ENCODE results near the gene RASSF3.
A peak's percentile ranks its signal among the peaks of the same experiment; 100 is the strongest.

Gene RASSF3

GRCh38 chr12:64723630-64724029 lies 113.3 kb downstream of the RASSF3 start:
- DNase-seq (ENCODE audit: low spot score), result no peak

DNA sequence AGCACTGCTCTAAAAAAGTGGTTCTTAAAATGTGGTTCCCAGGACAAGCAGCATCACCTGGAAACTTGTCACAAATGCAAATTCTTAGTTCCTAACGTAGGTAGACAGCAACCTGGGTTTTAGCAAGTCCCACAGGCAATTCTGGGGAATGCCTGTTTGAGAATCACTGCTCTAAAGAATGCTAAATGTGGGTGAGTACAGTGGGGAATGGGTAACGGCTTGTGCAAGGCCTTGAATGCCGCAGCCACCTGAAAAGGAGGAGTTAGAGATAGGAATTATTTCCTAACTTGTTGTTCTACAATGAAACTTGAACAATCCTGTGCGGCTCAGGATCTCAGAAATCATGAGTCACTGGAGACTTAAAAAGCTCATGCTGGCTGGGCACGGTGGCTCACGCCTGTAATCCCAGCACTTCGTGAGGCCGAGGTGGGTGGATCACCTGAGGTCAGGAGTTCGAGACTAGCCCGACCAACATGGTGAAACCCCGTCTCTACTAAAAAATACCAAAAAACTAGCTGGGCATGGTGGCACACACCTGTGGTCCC lies 114.0 kb downstream of the RASSF3 start:
- no peak for DNase-seq (ENCODE audit: low spot score)

GRCh38 chr12:64729909-64730587 lies 119.8 kb downstream of the RASSF3 start:
- peak; percentile 13 for DNase-seq (ENCODE audit: low spot score)

DNA sequence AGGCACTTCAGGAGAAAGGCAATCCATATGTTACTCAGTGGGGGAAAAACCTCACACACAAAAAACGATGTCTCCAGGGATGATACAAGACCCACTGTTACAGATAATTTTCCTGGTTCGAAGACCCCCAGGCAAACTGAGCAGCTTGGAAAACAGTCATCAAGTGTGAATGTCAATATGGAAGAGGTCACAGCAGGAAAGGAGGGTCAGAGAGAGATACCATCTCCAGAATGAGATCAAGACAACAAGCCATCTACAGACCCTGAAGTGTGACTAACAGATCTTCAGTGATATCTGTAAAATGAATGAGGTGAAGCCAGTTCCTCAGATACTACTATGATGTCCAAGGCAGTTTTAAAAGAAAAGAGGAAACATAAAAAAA lies 120.3 kb downstream of the RASSF3 start:
- no peak for DNase-seq (ENCODE audit: low spot score)

- DNase-seq (ENCODE audit: low spot score), result no peak
Observed at GRCh38 chr12:64731683-64732082, 121.4 kb downstream of the RASSF3 start.

DNA sequence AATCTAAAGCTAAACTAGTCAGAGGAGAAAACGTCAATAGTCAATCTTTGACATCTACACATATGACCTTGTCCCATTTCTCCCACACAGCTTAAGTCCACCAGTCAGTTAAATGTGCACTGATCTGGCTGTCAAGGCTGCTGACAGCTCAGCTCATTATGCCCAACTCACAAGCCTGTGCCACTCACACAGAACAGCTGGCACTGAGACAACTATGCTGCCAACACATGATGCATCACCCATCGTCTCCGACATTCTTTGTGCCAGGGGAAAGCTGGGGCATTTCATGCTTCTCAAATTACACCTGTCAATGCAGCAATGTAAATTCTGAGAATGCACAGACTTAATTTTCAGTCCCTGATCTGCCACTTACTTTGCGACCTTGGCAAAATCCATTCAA lies 123.6 kb downstream of the RASSF3 start:
- DNase-seq (ENCODE audit: low spot score), result no peak

- no peak for DNase-seq (ENCODE audit: low spot score)
Observed at GRCh38 chr12:64735442-64735841, 125.1 kb downstream of the RASSF3 start.

- no peak for DNase-seq (ENCODE audit: low spot score)
Observed at GRCh38 chr12:64736771-64737170, 126.5 kb downstream of the RASSF3 start.

DNA sequence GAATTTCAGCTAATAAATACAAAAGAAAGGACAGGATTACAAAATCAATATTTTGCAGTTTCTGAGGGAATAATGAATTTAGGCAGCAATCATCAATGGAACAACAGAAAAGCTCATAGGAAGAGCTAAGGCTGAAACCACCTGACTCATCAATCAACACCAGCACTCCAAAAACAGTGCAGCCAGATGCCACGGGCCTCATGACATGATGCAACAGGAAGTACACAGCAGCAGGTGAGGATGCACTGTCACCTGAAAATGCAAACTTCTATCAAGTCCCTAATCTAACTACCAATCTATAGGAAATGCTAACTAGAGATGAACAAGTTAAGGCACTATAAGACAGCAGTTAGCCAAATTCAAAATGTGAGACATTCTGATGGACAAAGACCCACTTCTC lies 127.2 kb downstream of the RASSF3 start:
- no peak for DNase-seq (ENCODE audit: low spot score)

- no peak for DNase-seq (ENCODE audit: low spot score)
Observed at GRCh38 chr12:64739778-64740177, 129.5 kb downstream of the RASSF3 start.

GRCh38 chr12:64740646-64741045 lies 130.4 kb downstream of the RASSF3 start:
- DNase-seq (ENCODE audit: low spot score), result no peak

DNA sequence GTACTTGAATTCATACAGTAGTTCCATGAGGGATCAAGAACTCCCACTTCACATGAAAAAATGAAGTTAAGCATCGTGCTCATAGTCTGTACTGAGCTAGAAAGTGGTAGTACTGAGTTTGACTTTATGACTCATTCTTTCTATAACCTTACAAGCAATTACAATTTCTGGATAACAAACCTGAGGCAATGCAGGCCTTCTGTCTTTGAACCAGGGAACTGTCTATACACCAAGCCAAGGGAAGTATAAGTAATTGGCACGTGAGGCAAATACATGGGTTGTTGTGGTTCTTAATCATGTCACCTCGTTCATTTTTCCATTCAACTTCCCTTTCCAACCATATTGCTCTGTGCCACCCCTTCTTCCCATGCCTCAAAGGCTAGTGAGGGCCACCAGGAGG lies 132.1 kb downstream of the RASSF3 start:
- no peak for DNase-seq (ENCODE audit: low spot score)

DNA sequence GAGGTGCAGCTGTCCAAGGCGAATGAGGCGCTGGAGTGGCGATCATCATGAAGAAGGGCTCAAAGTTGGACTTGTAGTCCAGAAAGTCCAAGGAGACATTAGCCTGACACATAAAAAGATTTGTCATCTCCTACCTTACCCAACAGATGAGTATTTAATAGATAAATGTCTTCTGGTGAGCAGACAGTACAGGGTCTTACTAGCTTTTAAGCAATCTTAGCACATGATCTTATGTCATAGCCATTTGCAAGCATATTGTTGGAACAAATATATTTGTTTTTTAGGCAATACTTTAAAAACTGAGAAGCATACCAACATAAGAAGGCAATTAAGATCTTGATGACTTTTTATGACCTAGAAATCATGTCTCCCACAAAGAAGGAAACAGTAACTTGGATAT lies 132.9 kb downstream of the RASSF3 start:
- no peak for DNase-seq (ENCODE audit: low spot score)

- no peak for DNase-seq (ENCODE audit: low spot score)
Observed at GRCh38 chr12:64744422-64745258, 134.3 kb downstream of the RASSF3 start.

- DNase-seq (ENCODE audit: low spot score), result no peak
Observed at GRCh38 chr12:64745259-64745807, 135.0 kb downstream of the RASSF3 start.

GRCh38 chr12:64745980-64746379 lies 135.7 kb downstream of the RASSF3 start:
- no peak for DNase-seq (ENCODE audit: low spot score)

DNA sequence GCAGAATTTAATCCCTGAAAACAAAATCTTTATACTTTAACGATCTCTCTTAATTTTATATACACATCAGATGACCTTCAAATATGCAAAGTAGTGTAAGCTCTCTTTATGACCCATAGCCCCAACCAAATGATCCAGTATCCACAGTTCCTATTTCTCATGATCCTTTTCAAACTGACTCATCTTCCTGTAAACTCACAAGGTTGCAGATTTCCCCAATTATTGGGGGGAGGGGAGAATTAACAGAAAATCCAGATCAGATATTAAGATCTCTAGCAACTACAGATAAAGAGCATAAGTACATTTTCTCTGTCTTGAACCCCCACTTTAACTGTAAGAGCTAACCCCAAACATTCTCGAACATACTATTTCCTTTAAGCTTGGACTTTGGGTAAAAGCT lies 136.4 kb downstream of the RASSF3 start:
- no peak for DNase-seq (ENCODE audit: low spot score)
